HG03575 (cell line): Measurements from ENCODE around the gene KDM2B.

Source experiments
- ATAC-seq: cut with Tn5 transposase; IDR thresholded peaks from one replicate; pipeline ENCODE4 v1.9.1; 2021; ENCODE audit not compliant: unreplicated experiment, insufficient number of reproducible peaks, low FRiP score; ENCODE audit errors: extremely low read depth

KDM2B gene

GRCh38 chr12:121514184-121514742 lies 66.6 kb downstream of the KDM2B start:
- no peak for ATAC-seq

GRCh38 chr12:121513464-121514183 lies 67.2 kb downstream of the KDM2B start:
- no peak for ATAC-seq

GRCh38 chr12:121512561-121512960 lies 68.3 kb downstream of the KDM2B start:
- ATAC-seq, result no peak

GRCh38 chr12:121511916-121512315 lies 68.9 kb downstream of the KDM2B start:
- ATAC-seq, result no peak

GRCh38 chr12:121509339-121509738 lies 71.5 kb downstream of the KDM2B start:
- no peak for ATAC-seq

- no peak for ATAC-seq
Measured at GRCh38 chr12:121508533-121508932, 72.3 kb downstream of the KDM2B start.

GRCh38 chr12:121507984-121508383 lies 72.8 kb downstream of the KDM2B start:
- no peak for ATAC-seq

GRCh38 chr12:121507245-121507644 lies 73.6 kb downstream of the KDM2B start:
- no peak for ATAC-seq

- ATAC-seq, result no peak
Measured at GRCh38 chr12:121505513-121505912, 75.3 kb downstream of the KDM2B start.

GRCh38 chr12:121504505-121504904 lies 76.3 kb downstream of the KDM2B start:
- ATAC-seq, result no peak

GRCh38 chr12:121503395-121503794 lies 77.4 kb downstream of the KDM2B start:
- ATAC-seq, result no peak

- ATAC-seq, result no peak
Measured at GRCh38 chr12:121501946-121502345, 78.9 kb downstream of the KDM2B start.

- ATAC-seq, result no peak
Measured at GRCh38 chr12:121499929-121500793, 80.7 kb downstream of the KDM2B start.

GRCh38 chr12:121495746-121496145 lies 85.1 kb downstream of the KDM2B start:
- no peak for ATAC-seq

GRCh38 chr12:121494093-121494787 lies 86.6 kb downstream of the KDM2B start:
- no peak for ATAC-seq

- ATAC-seq, result no peak
Measured at GRCh38 chr12:121490401-121491281, 90.2 kb downstream of the KDM2B start.

- ATAC-seq, result no peak
Measured at GRCh38 chr12:121489874-121490273, 90.9 kb downstream of the KDM2B start.

- no peak for ATAC-seq
Measured at GRCh38 chr12:121484967-121485366, 95.9 kb downstream of the KDM2B start.
